Breast epithelium (tissue), 3 donors: ENCODE results near the gene STXBP6.

ENCODE experiments used
- CTCF ChIP-seq, 3 donors: fragments of 450-650 bp; IDR thresholded peaks; one replicate each; pipeline ENCODE4 v1.5.1; 2016 to 2017; ENCODE audit warnings: antibody characterized with exemption in 3 of 3, mild to moderate bottlenecking in 3 of 3, moderate library complexity in 3 of 3
- POLR2A ChIP-seq: fragments of 450-650 bp; IDR thresholded peaks from one replicate; pipeline ENCODE4 v1.6.1; 2016; ENCODE audit warnings: antibody characterized with exemption, mild to moderate bottlenecking, moderate library complexity

GRCh38 chr14:24990050-24990449 lies 59.9 kb downstream of the STXBP6 start:
- TF ChIP-seq CTCF (IDR thresholded peaks at IDR 0.05) (no peak), POLR2A (no peak)
